ENCODE measurements around the gene ZNF799. TPM values are rescaled to one million over a fixed set of nuclear protein-coding genes. Genes with fewer than 3 reads are reported as not detected.

Gene ZNF799
- total and polyA plus RNA-seq, 2 of the 4 experiments (the other 2 are of a cell fraction) = 0.79 to 3.4 TPM

DNA sequence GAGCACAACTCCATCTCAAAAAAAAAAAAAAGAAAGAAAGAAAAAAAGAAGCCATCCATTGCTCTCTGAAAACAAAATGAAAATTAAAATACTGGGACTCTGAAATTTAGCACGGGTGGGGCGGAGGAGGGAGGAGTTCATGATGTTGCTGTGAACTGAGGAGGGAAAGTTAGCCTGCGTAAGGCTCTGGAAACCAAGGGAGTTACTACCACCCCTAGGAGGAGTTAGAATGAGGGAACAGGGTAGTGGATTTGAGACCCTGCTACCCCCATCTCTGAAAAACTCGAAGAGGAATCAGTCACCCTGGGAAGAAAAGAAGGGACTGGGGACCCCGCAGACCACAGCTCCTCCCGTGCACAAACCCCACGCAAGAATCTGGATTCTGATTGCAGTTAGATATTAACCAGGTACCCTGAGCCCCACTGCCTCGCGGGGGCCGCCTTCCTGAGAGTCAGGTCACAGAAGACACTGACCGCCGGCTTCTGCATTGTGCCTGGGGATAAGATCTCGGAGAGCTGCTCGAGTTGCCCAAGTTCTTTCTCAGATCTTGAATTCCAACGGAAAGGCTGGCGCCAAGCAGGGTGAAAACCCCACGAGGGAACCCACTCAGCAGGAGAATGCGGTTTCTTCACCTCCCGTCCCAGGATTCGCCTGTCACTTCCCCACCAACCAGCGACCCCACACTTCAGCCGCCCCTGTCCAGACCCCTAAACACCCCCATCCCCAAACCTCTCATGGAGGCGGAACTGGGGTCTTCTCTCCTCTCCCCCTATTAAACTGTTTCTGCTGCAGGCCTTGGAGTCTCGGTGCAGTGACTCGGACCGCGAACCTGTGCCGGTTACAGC is 36.5 kb downstream of the ZNF799 start:
- peak overlapping the region; percentile 96 for H2AFZ ChIP-seq (replicated peaks; ENCODE audit: low read length, poor library complexity)
- H3K36me3 ChIP-seq (ENCODE audit: control insufficient read depth, insufficient read depth, low read length) = no peaks in the 10 kb centered on the region
- peak overlapping the region; percentile 87 for H3K4me2 ChIP-seq (ENCODE audit: low read depth, low read length)
- H3K79me1 ChIP-seq (ENCODE audit: low read depth in 1 of 2, low read length in 2 of 2) = peaks cover 0 to 7% of the 10 kb centered on the region in 2 experiments; a peak in 1 of 4 replicates
- H3K56ac ChIP-seq (ENCODE audit: extremely low read depth, insufficient read depth, low read length) = no peak overlapping the region
- peak; percentile 22 for DNase-seq
- no peaks in the 10 kb centered on the region for H3K9me1 ChIP-seq (ENCODE audit: insufficient read depth, low read length)
- 4% methylated on average over 9 of the region's 28 CpGs; no CpG with 5 or more reads in 1 of the 2 experiments for WGBS, 2 experiments (ENCODE audit: extremely low coverage in 2 of 2, insufficient read length in 1 of 2)
- CTCF ChIA-PET = interaction anchor here (0.6 to 1.3 kb wide), 2 partner anchors 11 to 274 kb away, joined by 3 to 10 read pairs; no protein-coding TSS in a partner anchor
- no peak overlapping the region for H3K14ac ChIP-seq (replicated peaks; ENCODE audit: low read depth, low read length)
- no TSS peak for BruUV-seq (replicated peaks)
- H4K5ac ChIP-seq (ENCODE audit: low read depth, low read length) = no peak overlapping the region
- H3K27ac ChIP-seq (ENCODE audit: insufficient read depth, low read length) = peak overlapping the region; percentile 11; the same call in 1 of the 2 replicates
- no peak overlapping the region for H2AK9ac ChIP-seq (replicated peaks; ENCODE audit: low read depth, low read length, poor library complexity)
- H3K4me3 ChIP-seq (ENCODE audit: insufficient read depth, low read depth, low read length) = peak overlapping the region; percentile 70
- TF ChIP-seq MAZ (IDR thresholded peaks at IDR 0.05; ENCODE audit: borderline replicate concordance, low read depth, low read length) (no peak), CHD1 (IDR thresholded peaks at IDR 0.05; ENCODE audit: low read depth, low read length) (no peak), RFX5 (IDR thresholded peaks at IDR 0.05; ENCODE audit: low read depth, low read length) (no peak), RAD21 (IDR thresholded peaks at IDR 0.05; ENCODE audit: low read length) (no peak), BHLHE40 (IDR thresholded peaks at IDR 0.05; ENCODE audit: low read depth, low read length) (no peak), SMC3 (IDR thresholded peaks at IDR 0.05; ENCODE audit: low read depth, low read length) (no peak), POLR2A (IDR thresholded peaks at IDR 0.05; ENCODE audit: low read depth, low read length) (no peak), FOS (IDR thresholded peaks at IDR 0.05; ENCODE audit: low read depth, low read length) (no peak), NFE2L2 (IDR thresholded peaks at IDR 0.05; ENCODE audit: low read depth, low read length) (no peak), MXI1 (IDR thresholded peaks at IDR 0.05; ENCODE audit: borderline replicate concordance, low read depth, low read length) (no peak), RCOR1 (IDR thresholded peaks at IDR 0.05; ENCODE audit: insufficient replicate concordance, low read length) (no peak)
- TF ChIP-seq, protein P1, sequence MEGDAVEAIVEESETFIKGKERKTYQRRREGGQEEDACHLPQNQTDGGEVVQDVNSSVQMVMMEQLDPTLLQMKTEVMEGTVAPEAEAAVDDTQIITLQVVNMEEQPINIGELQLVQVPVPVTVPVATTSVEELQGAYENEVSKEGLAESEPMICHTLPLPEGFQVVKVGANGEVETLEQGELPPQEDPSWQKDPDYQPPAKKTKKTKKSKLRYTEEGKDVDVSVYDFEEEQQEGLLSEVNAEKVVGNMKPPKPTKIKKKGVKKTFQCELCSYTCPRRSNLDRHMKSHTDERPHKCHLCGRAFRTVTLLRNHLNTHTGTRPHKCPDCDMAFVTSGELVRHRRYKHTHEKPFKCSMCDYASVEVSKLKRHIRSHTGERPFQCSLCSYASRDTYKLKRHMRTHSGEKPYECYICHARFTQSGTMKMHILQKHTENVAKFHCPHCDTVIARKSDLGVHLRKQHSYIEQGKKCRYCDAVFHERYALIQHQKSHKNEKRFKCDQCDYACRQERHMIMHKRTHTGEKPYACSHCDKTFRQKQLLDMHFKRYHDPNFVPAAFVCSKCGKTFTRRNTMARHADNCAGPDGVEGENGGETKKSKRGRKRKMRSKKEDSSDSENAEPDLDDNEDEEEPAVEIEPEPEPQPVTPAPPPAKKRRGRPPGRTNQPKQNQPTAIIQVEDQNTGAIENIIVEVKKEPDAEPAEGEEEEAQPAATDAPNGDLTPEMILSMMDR (conservative IDR thresholded peaks at IDR 0.05; ENCODE audit: low read depth, low read length) = no peak
- H3K18ac ChIP-seq (ENCODE audit: low read depth, low read length) = no peak overlapping the region
- H3K9me3 ChIP-seq (ENCODE audit: control insufficient read depth, insufficient read depth, low read length) = 0 out of 2 replicates have a peak, but pooled peaks cover 2% of the 10 kb centered on the region
- H3K27me3 ChIP-seq (ENCODE audit: control insufficient read depth, insufficient read depth, low read length) = no peaks in the 10 kb centered on the region
- ATAC-seq (ENCODE audit: low read depth) = peak; percentile 1; the same call in 1 of the 2 replicates
- H3K9ac ChIP-seq (ENCODE audit: low read depth, low read length) = peak overlapping the region; percentile 54
- H3K4ac ChIP-seq (ENCODE audit: low read depth, low read length) = no peak overlapping the region
- peak overlapping the region; percentile 56 for H3K23ac ChIP-seq (ENCODE audit: low read depth, low read length)
- H2BK20ac ChIP-seq (ENCODE audit: low read depth, low read length) = no peak overlapping the region
- H4K8ac ChIP-seq (ENCODE audit: low read depth in 2 of 2, low read length in 2 of 2) = peak overlapping the region in 1 of 2 experiments; percentile 34; a peak in 1 of 4 replicates
- POLR2A ChIA-PET (ENCODE audit: unreplicated experiment) = interaction anchor here (0.7 kb wide), 1 partner anchor 329 kb away, joined by 20 read pairs; the partner anchor contains the start of gene ZNF433
- no peak overlapping the region for H2BK5ac ChIP-seq (ENCODE audit: low read depth, low read length, poor library complexity, severe bottlenecking)
- no peaks in the 10 kb centered on the region for H3K4me1 ChIP-seq (ENCODE audit: control insufficient read depth, insufficient read depth, low read length)
- no peak overlapping the region for H2BK120ac ChIP-seq (ENCODE audit: low read depth, low read length)
- no peaks in the 10 kb centered on the region for H4K20me1 ChIP-seq (ENCODE audit: insufficient read depth, low read length)
- in situ Hi-C loops (cut with MboI; ENCODE audit: low sequenced_read_pairs) = no loop called here
- no peak overlapping the region for H2BK15ac ChIP-seq (ENCODE audit: low read depth, low read length)
- intact Hi-C loops (cut with micrococcal nuclease) = loop anchor here (1.0 to 5.0 kb wide), 4 partner anchors 207 to 567 kb away; partner anchors contain the start of genes ZNF491 and ZNF625
- H2AK5ac ChIP-seq (ENCODE audit: low read depth, low read length) = no peak overlapping the region
- dilution Hi-C loops (cut with HindIII; ENCODE audit: low sequenced_read_pairs, unreplicated experiment) = no loop called here
- no peak overlapping the region for H4K91ac ChIP-seq (ENCODE audit: insufficient read depth, low read depth, low read length)

All from IMR-90 (cell line).